Ovary (tissue), 3 donors: ENCODE measurements around the gene GABBR2.

Source experiments
- CTCF ChIP-seq, 3 donors: fragments of 450-650 bp in 2 of 3; fragments of 200-600 bp in 1 of 3; IDR thresholded peaks; one replicate each; pipeline versions ENCODE4 v1.5.1 to v1.8.0; 2016 to 2022; ENCODE audit warnings: antibody characterized with exemption in 3 of 3, mild to moderate bottlenecking in 1 of 3
- EP300 ChIP-seq: sonication (generic); formaldehyde crosslinking; IDR thresholded peaks from one replicate; pipeline ENCODE4 v1.6.1; 2017; ENCODE audit warnings: antibody characterized with exemption
- donor health status: DM: no; HTN: no; CAD: no.

GRCh38 chr9:98639133-98639532 is 69.6 kb downstream of the GABBR2 start:
- TF ChIP-seq CTCF (IDR thresholded peaks at IDR 0.05) (no peak), EP300 (no peak)
